ENCODE measurements around the gene RAB6B. TPM values are rescaled to one million over a fixed set of nuclear protein-coding genes. Genes with fewer than 3 reads are reported as not detected.

RAB6B gene
- polyA plus RNA-seq, 1 donor (not counting 4 experiments of a cell fraction or from before 2014, with no cell fraction given) = 2.2 TPM

DNA sequence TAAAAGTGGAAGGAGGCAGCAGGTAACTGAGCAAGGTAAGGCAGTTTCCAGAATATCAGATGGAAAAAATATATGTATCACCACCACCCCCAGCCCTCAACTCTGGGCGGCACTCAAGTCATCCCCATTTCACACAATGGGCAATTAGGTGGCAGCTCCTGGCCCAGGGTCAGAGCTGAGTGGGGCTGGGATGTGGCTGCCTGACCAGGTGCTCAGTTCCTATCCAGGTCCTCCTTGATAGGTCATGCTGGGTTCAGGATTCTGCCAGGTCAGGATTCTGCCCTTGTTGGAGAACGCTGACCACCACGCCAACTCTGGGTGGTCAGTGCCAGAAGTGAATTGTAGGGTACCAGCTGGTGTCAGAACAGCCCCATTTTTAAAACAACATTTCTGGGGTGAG, 29.5 kb downstream of the RAB6B start:
- H4K20me1 ChIP-seq (ENCODE audit: control insufficient read depth, extremely low read depth, insufficient read depth, low read length) = no peaks in the 10 kb centered on the region
- H3K9me3 ChIP-seq (ENCODE audit: control insufficient read depth, low read depth, low read length) = no peaks in the 10 kb centered on the region
- no peak overlapping the region for H3K27ac ChIP-seq (ENCODE audit: control insufficient read depth, insufficient read depth, low read length)
- dilution Hi-C loops (cut with MboI; ENCODE audit: extremely low pct_ligation_motif_present, low sequenced_read_pairs) = no loop called here
- no peak for DNase-seq (ENCODE audit: low read depth, low spot score)
- TF ChIP-seq CTCF (optimal IDR thresholded peaks at IDR 0.05 in 1 of 3, IDR thresholded peaks at IDR 0.05 in 1 of 3, conservative IDR thresholded peaks at IDR 0.05 in 1 of 3; ENCODE audit: extremely low read depth in 1 of 3, insufficient read depth in 2 of 3, low read length in 3 of 3) (no peak), EZH2 (IDR thresholded peaks at IDR 0.05; ENCODE audit: low read length) (no peak)
- no peaks in the 10 kb centered on the region for H3K4me1 ChIP-seq (ENCODE audit: control insufficient read depth, extremely low read depth, insufficient read depth, low read length)
- no peaks in the 10 kb centered on the region for H3K36me3 ChIP-seq (ENCODE audit: control insufficient read depth in 2 of 2, extremely low read depth in 1 of 2, insufficient read depth in 2 of 2, low read length in 2 of 2)
- no peak overlapping the region for H2AFZ ChIP-seq (ENCODE audit: control insufficient read depth, low read length)
- peaks cover 12% of the 10 kb centered on the region for H3K27me3 ChIP-seq (ENCODE audit: control insufficient read depth, extremely low read depth, insufficient read depth, low read length)
- H3K9me1 ChIP-seq (ENCODE audit: control insufficient read depth, extremely low read depth, insufficient read depth, low read length) = no peaks in the 10 kb centered on the region
- no peak for FAIRE-seq
- no peak overlapping the region for H3K9ac ChIP-seq (ENCODE audit: control insufficient read depth, extremely low read depth, insufficient read depth, low read length)
- H3K79me2 ChIP-seq (ENCODE audit: control insufficient read depth, insufficient read depth, low read length) = no peaks in the 10 kb centered on the region
- H3K4me3 ChIP-seq (ENCODE audit: control insufficient read depth in 2 of 3, extremely low read depth in 1 of 3, insufficient read depth in 2 of 3, low read depth in 1 of 3, low read length in 3 of 3) = no peak overlapping the region
- H3K4me2 ChIP-seq (ENCODE audit: control insufficient read depth, extremely low read depth, insufficient read depth, low read depth, low read length) = no peak overlapping the region

GRCh38 chr3:133865136-133865855, 30.4 kb downstream of the RAB6B start:
- Histone ChIP-seq H3K27me3 (ENCODE audit: control insufficient read depth, extremely low read depth, insufficient read depth, low read length) (peaks cover 7% of the 10 kb centered on the region), H3K27ac (ENCODE audit: control insufficient read depth, insufficient read depth, low read length) (no peak overlapping the region), H4K20me1 (ENCODE audit: control insufficient read depth, extremely low read depth, insufficient read depth, low read length) (no peaks in the 10 kb centered on the region), H3K4me3 (ENCODE audit: control insufficient read depth in 2 of 3, extremely low read depth in 1 of 3, insufficient read depth in 2 of 3, low read depth in 1 of 3, low read length in 3 of 3) (no peak overlapping the region), H3K36me3 (ENCODE audit: control insufficient read depth in 2 of 2, extremely low read depth in 1 of 2, insufficient read depth in 2 of 2, low read length in 2 of 2) (no peaks in the 10 kb centered on the region), H3K9ac (ENCODE audit: control insufficient read depth, extremely low read depth, insufficient read depth, low read length) (no peak overlapping the region), H3K4me1 (ENCODE audit: control insufficient read depth, extremely low read depth, insufficient read depth, low read length) (no peaks in the 10 kb centered on the region), H3K9me3 (ENCODE audit: control insufficient read depth, low read depth, low read length) (no peaks in the 10 kb centered on the region), H3K4me2 (ENCODE audit: control insufficient read depth, extremely low read depth, insufficient read depth, low read depth, low read length) (no peak overlapping the region), H3K9me1 (ENCODE audit: control insufficient read depth, extremely low read depth, insufficient read depth, low read length) (no peaks in the 10 kb centered on the region), H2AFZ (ENCODE audit: control insufficient read depth, low read length) (no peak overlapping the region), H3K79me2 (ENCODE audit: control insufficient read depth, insufficient read depth, low read length) (no peaks in the 10 kb centered on the region)
- no peak for TF ChIP-seq CTCF (optimal IDR thresholded peaks at IDR 0.05 in 1 of 3, IDR thresholded peaks at IDR 0.05 in 1 of 3, conservative IDR thresholded peaks at IDR 0.05 in 1 of 3; ENCODE audit: extremely low read depth in 1 of 3, insufficient read depth in 2 of 3, low read length in 3 of 3)
- no peak for TF ChIP-seq EZH2 (IDR thresholded peaks at IDR 0.05; ENCODE audit: low read length)
- dilution Hi-C loops (cut with MboI; ENCODE audit: extremely low pct_ligation_motif_present, low sequenced_read_pairs) = no loop called here
- DNase-seq (ENCODE audit: low read depth, low spot score) (no peak), FAIRE-seq (no peak)
